Gastroesophageal sphincter (tissue), 4 donors: ENCODE measurements around the gene FRMD4B. TPM values are rescaled to one million over a fixed set of nuclear protein-coding genes. Genes with fewer than 3 reads are reported as not detected.

Source experiments
- ATAC-seq: fragments of 150-250 bp; one replicate; pipeline ENCODE4 v1.9.1; 2016; ENCODE audit warnings: mild to moderate bottlenecking, moderate library complexity
- H3K27ac ChIP-seq, 4 donors: fragments of 200-600 bp; sonication (generic) in 3 of 4; 1 replicate in 3 of 4; 2 replicates in 1 of 4; pipeline ENCODE4 v1.5.1; 2016 to 2019
- H3K27me3 ChIP-seq: fragments of 200-600 bp; sonication (generic); one replicate; pipeline ENCODE4 v1.5.1; 2019
- H3K36me3 ChIP-seq, 2 donors: fragments of 200-600 bp; sonication (generic); one replicate each; pipeline ENCODE4 v1.5.1; 2019; ENCODE audit warnings: control low read depth in 1 of 2
- H3K4me1 ChIP-seq, 3 donors: fragments of 200-600 bp; sonication (generic); 1 replicate in 2 of 3; 2 replicates in 1 of 3; pipeline ENCODE4 v1.5.1; 2016 to 2019; ENCODE audit warnings: control low read depth in 2 of 3
- H3K4me3 ChIP-seq, 2 donors: fragments of 200-600 bp; sonication (generic); one replicate each; pipeline ENCODE4 v1.5.1; 2019; ENCODE audit warnings: mild to moderate bottlenecking in 1 of 2, moderate library complexity in 1 of 2
- H3K9me3 ChIP-seq, 3 donors: fragments of 200-600 bp; sonication (generic); one replicate each; pipeline ENCODE4 v1.5.1; 2017 to 2019; ENCODE audit warnings: control low read depth in 2 of 3
- EP300 ChIP-seq: sonication (generic); formaldehyde crosslinking; IDR thresholded peaks from one replicate; pipeline ENCODE4 v1.6.1; 2017; ENCODE audit warnings: antibody characterized with exemption, mild to moderate bottlenecking
- POLR2A ChIP-seq, 2 donors: fragments of 450-650 bp; IDR thresholded peaks; one replicate each; pipeline ENCODE4 v1.6.1; 2017; ENCODE audit warnings: antibody characterized with exemption in 2 of 2, mild to moderate bottlenecking in 2 of 2, moderate library complexity in 1 of 2
- POLR2AphosphoS5 ChIP-seq: sonication (generic); formaldehyde crosslinking; IDR thresholded peaks from one replicate; pipeline ENCODE4 v1.6.1; 2017; ENCODE audit warnings: antibody characterized with exemption
- WGBS, 2 donors: methylation state at CpG; one replicate each; pipeline ENCODE4 v1.1.5; 2018; ENCODE audit warnings: low coverage in 1 of 2; 5-methylcytosine and 5-hydroxymethylcytosine counted together
- total RNA-seq, 4 donors: library from RNA; depleted of rRNA; stranded (reverse); fragments of >200 nt; gene quantifications; one replicate each; pipeline ENCODE4 v1.1.0, GENCODE V29; 2016
- TF ChIP-seq, protein P1 (sequence below), 4 experiments: fragments of 200-600 bp in 2 of 4; fragments of 450-650 bp in 2 of 4; sonication (generic) in 1 of 4; IDR thresholded peaks; one replicate each; pipeline ENCODE4 v1.5.1; 2017 to 2019; ENCODE audit warnings: antibody characterized with exemption in 4 of 4, mild to moderate bottlenecking in 2 of 4, moderate library complexity in 2 of 4

FRMD4B gene
- total RNA-seq, 4 donors from 2014 or later: 7.1 to 22.3 (median 19.8) TPM

GRCh38 chr3:69294014-69294766 is 91.7 kb downstream of the FRMD4B start:
- ATAC-seq: no peak
- no peak overlapping the region for H3K4me3 ChIP-seq
- TF ChIP-seq, protein P1, sequence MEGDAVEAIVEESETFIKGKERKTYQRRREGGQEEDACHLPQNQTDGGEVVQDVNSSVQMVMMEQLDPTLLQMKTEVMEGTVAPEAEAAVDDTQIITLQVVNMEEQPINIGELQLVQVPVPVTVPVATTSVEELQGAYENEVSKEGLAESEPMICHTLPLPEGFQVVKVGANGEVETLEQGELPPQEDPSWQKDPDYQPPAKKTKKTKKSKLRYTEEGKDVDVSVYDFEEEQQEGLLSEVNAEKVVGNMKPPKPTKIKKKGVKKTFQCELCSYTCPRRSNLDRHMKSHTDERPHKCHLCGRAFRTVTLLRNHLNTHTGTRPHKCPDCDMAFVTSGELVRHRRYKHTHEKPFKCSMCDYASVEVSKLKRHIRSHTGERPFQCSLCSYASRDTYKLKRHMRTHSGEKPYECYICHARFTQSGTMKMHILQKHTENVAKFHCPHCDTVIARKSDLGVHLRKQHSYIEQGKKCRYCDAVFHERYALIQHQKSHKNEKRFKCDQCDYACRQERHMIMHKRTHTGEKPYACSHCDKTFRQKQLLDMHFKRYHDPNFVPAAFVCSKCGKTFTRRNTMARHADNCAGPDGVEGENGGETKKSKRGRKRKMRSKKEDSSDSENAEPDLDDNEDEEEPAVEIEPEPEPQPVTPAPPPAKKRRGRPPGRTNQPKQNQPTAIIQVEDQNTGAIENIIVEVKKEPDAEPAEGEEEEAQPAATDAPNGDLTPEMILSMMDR (IDR thresholded peaks at IDR 0.05): no peak
- no peak for TF ChIP-seq POLR2AphosphoS5
- TF ChIP-seq EP300: no peak
- TF ChIP-seq POLR2A (IDR thresholded peaks at IDR 0.05): no peak
- no peak overlapping the region for H3K27ac ChIP-seq
- H3K9me3 ChIP-seq: no peaks in the 10 kb centered on the region
- no peaks in the 10 kb centered on the region for H3K27me3 ChIP-seq
- 55 to 56% methylated on average over 4 of the region's 4 CpGs for WGBS, 2 donors
- H3K4me1 ChIP-seq: peaks cover 0 to 9% (median 7%) of the 10 kb centered on the region in 3 donors
- no peaks in the 10 kb centered on the region for H3K36me3 ChIP-seq

DNA sequence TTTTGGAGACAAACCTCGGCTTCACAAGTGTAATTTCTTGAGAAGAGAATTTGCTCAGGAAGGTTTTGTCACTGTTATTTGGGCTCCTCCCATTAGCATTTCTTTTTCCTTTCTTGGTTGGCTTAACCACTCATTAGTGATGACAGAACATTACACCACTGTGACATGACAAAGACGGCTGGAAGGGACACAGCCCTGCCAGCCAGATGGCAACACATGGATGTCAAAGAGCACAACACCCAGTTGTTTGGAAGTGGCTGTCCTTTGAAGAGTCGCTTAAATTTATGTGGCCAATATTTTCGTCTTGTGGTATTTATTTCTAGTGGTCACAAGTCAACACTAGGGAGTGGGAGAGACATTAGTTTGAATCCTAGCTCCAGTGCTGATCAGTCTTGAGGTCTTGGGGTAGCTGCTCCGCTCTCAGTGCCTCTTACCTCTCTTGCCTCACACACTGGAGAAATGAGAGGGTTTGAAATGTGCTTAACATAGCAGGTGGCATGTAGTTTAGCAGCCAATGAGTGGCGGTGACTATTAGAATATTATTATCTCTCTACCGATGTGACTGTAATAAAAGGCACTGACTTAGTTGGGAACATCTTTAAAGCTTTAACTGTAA is 92.8 kb downstream of the FRMD4B start:
- H3K36me3 ChIP-seq: no peaks in the 10 kb centered on the region
- no peak for TF ChIP-seq POLR2A (IDR thresholded peaks at IDR 0.05)
- TF ChIP-seq POLR2AphosphoS5: no peak
- TF ChIP-seq EP300: no peak
- no peak for ATAC-seq
- no peak overlapping the region for H3K4me3 ChIP-seq
- no peak overlapping the region for H3K27ac ChIP-seq
- 85 to 87% methylated on average over 6 of the region's 7 CpGs for WGBS, 2 donors
- no peaks in the 10 kb centered on the region for H3K9me3 ChIP-seq
- no peaks in the 10 kb centered on the region for H3K27me3 ChIP-seq
- H3K4me1 ChIP-seq: peaks cover 0 to 9% (median 7%) of the 10 kb centered on the region in 3 donors

DNA sequence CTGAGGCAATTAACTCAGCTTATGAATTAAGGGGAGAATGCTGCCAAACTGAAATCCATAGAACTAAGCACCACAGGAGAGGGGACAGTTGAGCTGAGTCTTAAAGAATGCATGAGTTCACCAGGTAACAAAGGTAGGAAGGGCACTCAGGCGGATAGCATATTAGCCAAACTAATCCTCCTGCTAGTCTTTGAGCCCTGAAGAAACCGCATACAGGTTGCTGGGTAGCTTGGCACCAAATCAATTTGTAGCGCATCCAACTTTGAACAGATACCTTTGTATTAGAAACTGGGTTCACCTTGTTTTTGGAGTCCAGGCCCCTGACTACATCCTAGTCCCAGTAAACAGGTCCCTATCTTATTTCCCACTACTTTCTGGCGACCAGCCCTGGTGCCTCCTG is 93.7 kb downstream of the FRMD4B start:
- ATAC-seq: no peak
- TF ChIP-seq POLR2AphosphoS5 (no peak), EP300 (no peak), POLR2A (IDR thresholded peaks at IDR 0.05) (no peak)
- TF ChIP-seq, protein P1 (IDR thresholded peaks at IDR 0.05): no peak
- WGBS, 2 donors: 67 to 71% methylated on average over 4 of the region's 4 CpGs
- Histone ChIP-seq H3K4me3 (no peak overlapping the region), H3K27ac (no peak overlapping the region), H3K27me3 (no peaks in the 10 kb centered on the region), H3K36me3 (no peaks in the 10 kb centered on the region), H3K4me1 (peaks cover 0 to 9% (median 7%) of the 10 kb centered on the region in 3 donors), H3K9me3 (no peaks in the 10 kb centered on the region)

- peaks cover 0 to 9% (median 7%) of the 10 kb centered on the region in 3 donors for H3K4me1 ChIP-seq
- H3K27me3 ChIP-seq: no peaks in the 10 kb centered on the region
- ATAC-seq: no peak
- H3K36me3 ChIP-seq: no peaks in the 10 kb centered on the region
- no peak overlapping the region for H3K27ac ChIP-seq
- no peak overlapping the region for H3K4me3 ChIP-seq
- 79 to 83% methylated on average over 2 to 3 of the region's 3 CpGs for WGBS, 2 donors
- TF ChIP-seq, protein P1 (IDR thresholded peaks at IDR 0.05): no peak
- no peak for TF ChIP-seq EP300
- no peak for TF ChIP-seq POLR2AphosphoS5
- TF ChIP-seq POLR2A (IDR thresholded peaks at IDR 0.05): no peak
- no peaks in the 10 kb centered on the region for H3K9me3 ChIP-seq
Observed at GRCh38 chr3:69290430-69290829, 95.5 kb downstream of the FRMD4B start.

DNA sequence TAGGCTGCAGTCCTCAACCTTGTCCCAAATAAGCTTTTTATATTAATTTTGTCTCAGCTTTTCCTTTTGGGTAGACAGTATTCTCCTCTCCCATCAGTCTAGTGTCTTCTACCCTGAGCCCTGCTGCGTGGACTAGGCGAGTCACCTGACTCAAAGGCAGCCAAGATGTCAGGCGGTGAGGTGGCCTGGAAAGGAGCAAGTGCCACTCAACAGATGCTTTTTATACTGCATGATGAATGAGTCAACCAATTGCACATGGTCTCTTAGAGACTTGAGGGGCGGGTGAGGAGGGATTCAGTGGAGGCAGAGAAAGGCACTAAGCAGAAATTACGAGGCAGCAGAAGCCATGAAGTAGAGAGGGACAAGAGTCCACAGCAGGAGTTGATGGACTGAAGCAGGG is 95.9 kb downstream of the FRMD4B start:
- H3K4me1 ChIP-seq: peaks cover 0 to 9% (median 7%) of the 10 kb centered on the region in 3 donors
- ATAC-seq: no peak
- no peaks in the 10 kb centered on the region for H3K36me3 ChIP-seq
- WGBS, 2 donors: 83 to 87% methylated on average over 2 to 5 of the region's 5 CpGs
- no peaks in the 10 kb centered on the region for H3K9me3 ChIP-seq
- no peak overlapping the region for H3K4me3 ChIP-seq
- TF ChIP-seq POLR2A (IDR thresholded peaks at IDR 0.05): no peak
- TF ChIP-seq EP300: no peak
- TF ChIP-seq POLR2AphosphoS5: no peak
- TF ChIP-seq, protein P1 (IDR thresholded peaks at IDR 0.05): no peak
- H3K27ac ChIP-seq: no peak overlapping the region
- H3K27me3 ChIP-seq: no peaks in the 10 kb centered on the region
